Gastroesophageal sphincter (tissue), 3 donors: ENCODE results near the gene TMEFF2.

ENCODE experiments used
- POLR2A ChIP-seq, 2 donors: fragments of 450-650 bp; IDR thresholded peaks; one replicate each; pipeline ENCODE4 v1.6.1; 2017; ENCODE audit warnings: antibody characterized with exemption in 2 of 2, mild to moderate bottlenecking in 2 of 2, moderate library complexity in 1 of 2
- POLR2AphosphoS5 ChIP-seq: sonication (generic); formaldehyde crosslinking; IDR thresholded peaks from one replicate; pipeline ENCODE4 v1.6.1; 2017; ENCODE audit warnings: antibody characterized with exemption
- TF ChIP-seq, protein P1 (sequence below), 4 experiments: fragments of 200-600 bp in 2 of 4; fragments of 450-650 bp in 2 of 4; sonication (generic) in 1 of 4; IDR thresholded peaks; one replicate each; pipeline ENCODE4 v1.5.1; 2017 to 2019; ENCODE audit warnings: antibody characterized with exemption in 4 of 4, mild to moderate bottlenecking in 2 of 4, moderate library complexity in 2 of 4

- TF ChIP-seq, protein P1, sequence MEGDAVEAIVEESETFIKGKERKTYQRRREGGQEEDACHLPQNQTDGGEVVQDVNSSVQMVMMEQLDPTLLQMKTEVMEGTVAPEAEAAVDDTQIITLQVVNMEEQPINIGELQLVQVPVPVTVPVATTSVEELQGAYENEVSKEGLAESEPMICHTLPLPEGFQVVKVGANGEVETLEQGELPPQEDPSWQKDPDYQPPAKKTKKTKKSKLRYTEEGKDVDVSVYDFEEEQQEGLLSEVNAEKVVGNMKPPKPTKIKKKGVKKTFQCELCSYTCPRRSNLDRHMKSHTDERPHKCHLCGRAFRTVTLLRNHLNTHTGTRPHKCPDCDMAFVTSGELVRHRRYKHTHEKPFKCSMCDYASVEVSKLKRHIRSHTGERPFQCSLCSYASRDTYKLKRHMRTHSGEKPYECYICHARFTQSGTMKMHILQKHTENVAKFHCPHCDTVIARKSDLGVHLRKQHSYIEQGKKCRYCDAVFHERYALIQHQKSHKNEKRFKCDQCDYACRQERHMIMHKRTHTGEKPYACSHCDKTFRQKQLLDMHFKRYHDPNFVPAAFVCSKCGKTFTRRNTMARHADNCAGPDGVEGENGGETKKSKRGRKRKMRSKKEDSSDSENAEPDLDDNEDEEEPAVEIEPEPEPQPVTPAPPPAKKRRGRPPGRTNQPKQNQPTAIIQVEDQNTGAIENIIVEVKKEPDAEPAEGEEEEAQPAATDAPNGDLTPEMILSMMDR (IDR thresholded peaks at IDR 0.05): no peak
- TF ChIP-seq POLR2A (IDR thresholded peaks at IDR 0.05) (no peak), POLR2AphosphoS5 (no peak)
Measured at GRCh38 chr2:192070099-192070498, 124.6 kb downstream of the TMEFF2 start.
